ENCODE measurements around the gene MLLT3.

MLLT3 gene

DNA sequence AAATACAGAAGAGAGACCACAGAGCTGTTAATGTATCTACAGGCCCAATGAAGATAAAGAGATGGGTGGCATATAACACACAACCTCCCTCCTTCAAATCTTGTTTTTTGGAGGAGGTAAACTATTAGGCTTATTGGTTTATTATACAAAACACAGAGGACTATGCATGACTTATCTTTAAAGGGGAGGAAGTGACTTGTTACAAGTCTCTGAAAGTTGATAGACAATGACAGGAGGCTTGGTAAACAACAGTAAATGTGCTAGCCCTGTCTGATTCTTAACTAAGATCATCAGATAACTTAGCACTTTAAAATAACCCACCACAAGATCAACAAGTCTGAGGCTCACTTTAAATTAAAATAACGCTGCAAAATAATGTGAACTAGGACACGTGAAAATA, 219.0 kb downstream of the MLLT3 start:
- no peak for ATAC-seq

DNA sequence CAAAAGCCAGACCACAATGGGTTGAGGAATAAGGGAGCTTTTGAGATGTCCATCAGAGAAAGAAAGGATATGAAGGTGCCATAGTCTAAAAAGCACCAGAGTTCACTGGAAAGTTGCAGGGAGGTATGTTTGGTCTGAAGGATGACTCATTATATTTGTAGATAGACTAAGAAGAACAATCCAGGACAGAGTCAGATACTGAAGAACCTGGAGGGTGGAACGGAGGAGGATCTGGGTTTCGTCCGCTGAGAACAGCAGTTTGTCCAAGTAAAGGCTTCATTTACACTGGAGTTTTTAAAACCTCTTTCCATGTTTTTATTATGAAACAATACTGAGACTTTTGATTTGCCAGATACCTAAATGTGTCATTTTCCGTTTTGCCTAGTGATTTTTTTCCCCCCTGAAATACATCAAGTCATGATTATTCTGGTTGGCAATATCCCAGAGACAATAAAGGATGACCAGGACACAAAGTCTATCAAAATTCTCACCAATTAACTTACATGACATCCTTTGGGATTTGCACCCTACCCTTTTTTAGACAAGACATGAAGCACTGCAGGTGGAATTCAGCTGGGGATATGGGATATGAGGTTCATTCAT, 219.9 kb downstream of the MLLT3 start:
- ATAC-seq: no peak
- TF ChIP-seq ZNF70 (CRISPR knock-in tag; IDR thresholded peaks at IDR 0.05): no peak
- TF ChIP-seq ZC3H10 (CRISPR knock-in tag; IDR thresholded peaks at IDR 0.05): no peak
- TF ChIP-seq TOX (CRISPR knock-in tag; IDR thresholded peaks at IDR 0.05; ENCODE audit: borderline replicate concordance): no peak
- no peak for TF ChIP-seq SNAI2 (CRISPR knock-in tag; IDR thresholded peaks at IDR 0.05)
- TF ChIP-seq, protein P1, sequence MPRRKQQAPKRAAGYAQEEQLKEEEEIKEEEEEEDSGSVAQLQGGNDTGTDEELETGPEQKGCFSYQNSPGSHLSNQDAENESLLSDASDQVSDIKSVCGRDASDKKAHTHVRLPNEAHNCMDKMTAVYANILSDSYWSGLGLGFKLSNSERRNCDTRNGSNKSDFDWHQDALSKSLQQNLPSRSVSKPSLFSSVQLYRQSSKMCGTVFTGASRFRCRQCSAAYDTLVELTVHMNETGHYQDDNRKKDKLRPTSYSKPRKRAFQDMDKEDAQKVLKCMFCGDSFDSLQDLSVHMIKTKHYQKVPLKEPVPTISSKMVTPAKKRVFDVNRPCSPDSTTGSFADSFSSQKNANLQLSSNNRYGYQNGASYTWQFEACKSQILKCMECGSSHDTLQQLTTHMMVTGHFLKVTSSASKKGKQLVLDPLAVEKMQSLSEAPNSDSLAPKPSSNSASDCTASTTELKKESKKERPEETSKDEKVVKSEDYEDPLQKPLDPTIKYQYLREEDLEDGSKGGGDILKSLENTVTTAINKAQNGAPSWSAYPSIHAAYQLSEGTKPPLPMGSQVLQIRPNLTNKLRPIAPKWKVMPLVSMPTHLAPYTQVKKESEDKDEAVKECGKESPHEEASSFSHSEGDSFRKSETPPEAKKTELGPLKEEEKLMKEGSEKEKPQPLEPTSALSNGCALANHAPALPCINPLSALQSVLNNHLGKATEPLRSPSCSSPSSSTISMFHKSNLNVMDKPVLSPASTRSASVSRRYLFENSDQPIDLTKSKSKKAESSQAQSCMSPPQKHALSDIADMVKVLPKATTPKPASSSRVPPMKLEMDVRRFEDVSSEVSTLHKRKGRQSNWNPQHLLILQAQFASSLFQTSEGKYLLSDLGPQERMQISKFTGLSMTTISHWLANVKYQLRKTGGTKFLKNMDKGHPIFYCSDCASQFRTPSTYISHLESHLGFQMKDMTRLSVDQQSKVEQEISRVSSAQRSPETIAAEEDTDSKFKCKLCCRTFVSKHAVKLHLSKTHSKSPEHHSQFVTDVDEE (CRISPR knock-in tag; IDR thresholded peaks at IDR 0.05): no peak

More for the DNA sequence above, 219.0 kb downstream of the MLLT3 start:
- no peak for TF ChIP-seq ZFP3 (CRISPR knock-in tag; IDR thresholded peaks at IDR 0.05)
- TF ChIP-seq, protein P2, sequence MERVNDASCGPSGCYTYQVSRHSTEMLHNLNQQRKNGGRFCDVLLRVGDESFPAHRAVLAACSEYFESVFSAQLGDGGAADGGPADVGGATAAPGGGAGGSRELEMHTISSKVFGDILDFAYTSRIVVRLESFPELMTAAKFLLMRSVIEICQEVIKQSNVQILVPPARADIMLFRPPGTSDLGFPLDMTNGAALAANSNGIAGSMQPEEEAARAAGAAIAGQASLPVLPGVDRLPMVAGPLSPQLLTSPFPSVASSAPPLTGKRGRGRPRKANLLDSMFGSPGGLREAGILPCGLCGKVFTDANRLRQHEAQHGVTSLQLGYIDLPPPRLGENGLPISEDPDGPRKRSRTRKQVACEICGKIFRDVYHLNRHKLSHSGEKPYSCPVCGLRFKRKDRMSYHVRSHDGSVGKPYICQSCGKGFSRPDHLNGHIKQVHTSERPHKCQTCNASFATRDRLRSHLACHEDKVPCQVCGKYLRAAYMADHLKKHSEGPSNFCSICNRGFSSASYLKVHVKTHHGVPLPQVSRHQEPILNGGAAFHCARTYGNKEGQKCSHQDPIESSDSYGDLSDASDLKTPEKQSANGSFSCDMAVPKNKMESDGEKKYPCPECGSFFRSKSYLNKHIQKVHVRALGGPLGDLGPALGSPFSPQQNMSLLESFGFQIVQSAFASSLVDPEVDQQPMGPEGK (CRISPR knock-in tag; IDR thresholded peaks at IDR 0.05; ENCODE audit: borderline replicate concordance): no peak

DNA sequence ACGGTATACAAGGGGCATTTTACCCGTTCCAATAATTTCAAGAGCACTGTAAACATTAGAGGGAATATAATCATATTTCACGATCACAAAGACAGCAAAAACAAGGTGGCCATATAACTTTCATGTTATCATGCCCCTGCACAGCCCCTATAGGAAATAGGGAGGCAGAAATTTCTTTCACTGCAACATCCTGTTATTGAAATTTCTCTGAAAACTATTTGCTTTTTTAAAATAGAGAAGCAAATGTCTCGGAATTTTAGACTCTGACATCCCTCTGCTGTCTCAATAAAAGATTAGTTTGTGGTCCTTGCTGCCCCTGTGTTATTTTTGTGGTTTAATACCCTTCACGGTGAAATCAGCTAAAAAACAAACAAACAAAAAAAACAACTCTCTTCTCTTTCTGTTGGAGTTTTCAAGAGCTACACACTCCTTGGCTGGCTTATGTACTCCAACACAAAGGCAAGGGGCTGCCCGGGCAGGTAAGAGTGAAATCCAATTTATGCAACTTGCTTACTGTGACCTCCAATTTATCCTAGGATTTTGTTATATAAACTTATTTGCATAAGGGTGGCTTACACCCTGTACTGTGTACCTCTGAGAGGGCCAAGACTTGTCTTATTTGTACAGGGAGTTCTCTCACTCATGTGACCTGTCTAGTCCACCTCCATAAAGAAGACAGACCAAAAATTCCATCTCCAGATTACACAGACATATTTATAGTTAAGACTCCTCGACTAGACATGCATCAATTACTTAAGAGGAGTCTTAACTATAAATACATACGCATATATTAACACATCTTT, 223.6 kb downstream of the MLLT3 start:
- ATAC-seq: no peak
- TF ChIP-seq ZFP30 (CRISPR knock-in tag; IDR thresholded peaks at IDR 0.05) (no peak), SNAI2 (CRISPR knock-in tag; IDR thresholded peaks at IDR 0.05) (no peak), BACH2 (CRISPR knock-in tag; IDR thresholded peaks at IDR 0.05; ENCODE audit: borderline replicate concordance) (no peak), ZNF565 (CRISPR knock-in tag; conservative IDR thresholded peaks at IDR 0.05; ENCODE audit: low read depth) (no peak), TCF4 (CRISPR knock-in tag; IDR thresholded peaks at IDR 0.05; ENCODE audit: borderline replicate concordance) (no peak), CSDC2 (CRISPR knock-in tag; IDR thresholded peaks at IDR 0.05) (no peak), ZFP3 (CRISPR knock-in tag; IDR thresholded peaks at IDR 0.05) (no peak), ESRRG (CRISPR knock-in tag; IDR thresholded peaks at IDR 0.05) (no peak)
- TF ChIP-seq, protein P3, sequence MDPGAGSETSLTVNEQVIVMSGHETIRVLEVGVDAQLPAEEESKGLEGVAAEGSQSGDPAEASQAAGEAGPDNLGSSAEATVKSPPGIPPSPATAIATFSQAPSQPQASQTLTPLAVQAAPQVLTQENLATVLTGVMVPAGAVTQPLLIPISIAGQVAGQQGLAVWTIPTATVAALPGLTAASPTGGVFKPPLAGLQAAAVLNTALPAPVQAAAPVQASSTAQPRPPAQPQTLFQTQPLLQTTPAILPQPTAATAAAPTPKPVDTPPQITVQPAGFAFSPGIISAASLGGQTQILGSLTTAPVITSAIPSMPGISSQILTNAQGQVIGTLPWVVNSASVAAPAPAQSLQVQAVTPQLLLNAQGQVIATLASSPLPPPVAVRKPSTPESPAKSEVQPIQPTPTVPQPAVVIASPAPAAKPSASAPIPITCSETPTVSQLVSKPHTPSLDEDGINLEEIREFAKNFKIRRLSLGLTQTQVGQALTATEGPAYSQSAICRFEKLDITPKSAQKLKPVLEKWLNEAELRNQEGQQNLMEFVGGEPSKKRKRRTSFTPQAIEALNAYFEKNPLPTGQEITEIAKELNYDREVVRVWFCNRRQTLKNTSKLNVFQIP (CRISPR knock-in tag; IDR thresholded peaks at IDR 0.05; ENCODE audit: borderline replicate concordance, low read depth): no peak
- TF ChIP-seq, protein P1 (CRISPR knock-in tag; IDR thresholded peaks at IDR 0.05): no peak
- TF ChIP-seq, protein P2 (CRISPR knock-in tag; IDR thresholded peaks at IDR 0.05; ENCODE audit: borderline replicate concordance): no peak

All from SK-N-SH treated with all-trans-retinoic acid at 6 μM for 48 hours (cell line).